B cell (primary cell): ENCODE results near the gene SIRT1. TPM values are rescaled to one million over a fixed set of nuclear protein-coding genes. Genes with fewer than 3 reads are reported as not detected.
A peak's percentile ranks its signal among the peaks of the same experiment; 100 is the strongest.

ENCODE experiments used
- ATAC-seq: fragments of 200-7000 bp; cut with Tn5 transposase; one replicate; pipeline ENCODE4 v1.10.0; 2021; ENCODE audit warnings: low read depth, mild to moderate bottlenecking, moderate number of reproducible peaks, moderate library complexity
- CTCF ChIA-PET: fragments of 350-600 bp; sonication (Branson Sonifier 250); formaldehyde crosslinking; loops from one replicate; lab custom pipeline; 2021; ENCODE audit warnings: antibody characterized with exemption, inconsistent platforms; lab: Charles Lee
- POLR2A ChIA-PET: fragments of 350-600 bp; sonication (Branson Sonifier 250); formaldehyde crosslinking; loops from one replicate; lab custom pipeline; 2021; ENCODE audit warnings: antibody characterized with exemption; lab: Charles Lee
- DNase-seq: peaks from one replicate; pipeline ENCODE4 v3.0.0; 2013
- H2AFZ ChIP-seq: 2 replicates; pipeline ENCODE4 v1.6.1; 2012; ENCODE audit warnings: mild to moderate bottlenecking, low read depth, low read length; ENCODE audit not compliant: insufficient read depth, poor library complexity, severe bottlenecking
- H3K27ac ChIP-seq, 2 donors: 1 replicate in 1 of 2; 2 replicates in 1 of 2; pipeline ENCODE4 v1.5.1; 2012 to 2013; ENCODE audit warnings: low read length in 2 of 2, mild to moderate bottlenecking in 2 of 2, moderate library complexity in 1 of 2
- H3K27me3 ChIP-seq, 4 experiments: fragments of 200-600 bp in 1 of 4; sonication (generic) in 1 of 4; replicated peaks in 1 of 4; 1 replicate in 2 of 4; 2 replicates in 2 of 4; pipeline versions ENCODE4 v1.6.1 to v1.7.0; 2013 to 2016; ENCODE audit warnings: low read length in 3 of 4, mild to moderate bottlenecking in 2 of 4, mixed read lengths in 1 of 4, moderate library complexity in 1 of 4; ENCODE audit not compliant: insufficient read depth in 4 of 4, control insufficient read depth in 3 of 4; ENCODE audit errors: control extremely low read depth in 1 of 4
- H3K36me3 ChIP-seq, 2 experiments: replicated peaks in 1 of 2; 1 replicate in 1 of 2; 2 replicates in 1 of 2; pipeline versions ENCODE4 v1.6.1 to v1.7.1; 2013; ENCODE audit warnings: low read length in 1 of 2; ENCODE audit not compliant: insufficient read depth in 2 of 2, control insufficient read depth in 1 of 2; ENCODE audit errors: control extremely low read depth in 1 of 2, extremely low read depth in 1 of 2
- H3K4me1 ChIP-seq, 2 donors: fragments of 200-600 bp in 1 of 2; sonication (generic) in 1 of 2; 1 replicate in 1 of 2; 2 replicates in 1 of 2; pipeline versions ENCODE4 v1.5.1 to v1.6.1; 2013 to 2017; ENCODE audit warnings: low read length in 2 of 2; ENCODE audit not compliant: control insufficient read depth in 2 of 2, insufficient read depth in 2 of 2
- H3K4me2 ChIP-seq: replicated peaks from 2 replicates; pipeline ENCODE3; 2012; ENCODE audit warnings: mild to moderate bottlenecking, low read depth, low read length; ENCODE audit not compliant: poor library complexity, severe bottlenecking
- H3K4me3 ChIP-seq, 5 experiments: fragments of 200-600 bp in 1 of 5; sonication (generic) in 1 of 5; 1 replicate in 3 of 5; 2 replicates in 2 of 5; pipeline versions ENCODE4 v1.5.1 to v1.7.0; 2011 to 2016; ENCODE audit warnings: low read length in 4 of 5, mild to moderate bottlenecking in 4 of 5, low read depth in 2 of 5, control low read depth in 1 of 5, moderate library complexity in 1 of 5; ENCODE audit not compliant: insufficient read depth in 1 of 5; ENCODE audit errors: control extremely low read depth in 1 of 5, extremely low read depth in 1 of 5
- H3K79me2 ChIP-seq: fragments of 200-600 bp; sonication (generic); one replicate; pipeline ENCODE4 v1.6.0; 2016; ENCODE audit warnings: low read length; ENCODE audit not compliant: control insufficient read depth, insufficient read depth
- H3K9ac ChIP-seq: fragments of 200-600 bp; sonication (generic); 2 replicates; pipeline ENCODE4 v1.6.1; 2017; ENCODE audit warnings: mild to moderate bottlenecking, low read length, moderate library complexity
- H3K9me3 ChIP-seq, 3 donors: one replicate each; pipeline versions ENCODE4 v1.6.1 to v1.7.1; 2013; ENCODE audit warnings: low read length in 2 of 3; ENCODE audit not compliant: control insufficient read depth in 2 of 3, insufficient read depth in 1 of 3; ENCODE audit errors: control extremely low read depth in 1 of 3
- H4K20me1 ChIP-seq: 2 replicates; pipeline ENCODE4 v1.6.0; 2012; ENCODE audit warnings: mild to moderate bottlenecking, low read length; ENCODE audit not compliant: insufficient read depth, control insufficient read depth, poor library complexity, severe bottlenecking
- H3K27ac Mint-ChIP-seq: one replicate; pipeline ENCODE4 v1.8.0; 2021; ENCODE audit warnings: mixed read lengths
- H3K27me3 Mint-ChIP-seq: one replicate; pipeline ENCODE4 v1.8.0; 2021; ENCODE audit warnings: mixed read lengths
- H3K4me1 Mint-ChIP-seq: one replicate; pipeline ENCODE4 v1.8.0; 2021; ENCODE audit warnings: mixed read lengths
- H3K4me3 Mint-ChIP-seq: one replicate; pipeline ENCODE4 v1.8.0; 2021; ENCODE audit warnings: mixed read lengths
- H3K9me3 Mint-ChIP-seq: one replicate; pipeline ENCODE4 v1.8.0; 2022; ENCODE audit warnings: mixed read lengths; ENCODE audit not compliant: insufficient read depth
- EZH2 ChIP-seq: IDR thresholded peaks from 2 replicates; pipeline ENCODE4 v1.6.1; 2012; ENCODE audit warnings: borderline replicate concordance, low read depth, mild to moderate bottlenecking, moderate library complexity, low read length; ENCODE audit not compliant: insufficient read depth, poor library complexity, severe bottlenecking
- WGBS: methylation state at CpG from one replicate; pipeline ENCODE4 v1.1.5; 2013; ENCODE audit warnings: missing lambda C conversion rate; ENCODE audit not compliant: insufficient coverage; 5-methylcytosine and 5-hydroxymethylcytosine counted together
- intact Hi-C: fragments of 100-400 bp; cut with micrococcal nuclease; formaldehyde crosslinking; loops from one replicate; pipeline ENCODE4 v1.10.0; 2022
- polyA plus RNA-seq: library from polyadenylated mRNA; depleted of rRNA; stranded (reverse); fragments of >200 nt; gene quantifications from 2 replicates; pipeline ENCODE4 v1.2.3, GENCODE V29; 2012
- total RNA-seq, 2 donors: library from RNA; stranded (reverse); fragments of 120-200 nt in 1 of 2; gene quantifications; 1 replicate in 1 of 2; 2 replicates in 1 of 2; pipeline versions ENCODE4 v1.2.3 to v1.2.4, GENCODE V29; 2013 to 2022
- TF ChIP-seq, protein P1 (sequence below): fragments of 200-600 bp; IDR thresholded peaks from one replicate; pipeline ENCODE4 v1.8.0; 2022; ENCODE audit warnings: antibody characterized with exemption, mild to moderate bottlenecking

Gene SIRT1
- total and polyA plus RNA-seq, 2 donors (not counting 1 experiment from before 2014, with no cell fraction given): 14.4 to 67.8 TPM

DNA sequence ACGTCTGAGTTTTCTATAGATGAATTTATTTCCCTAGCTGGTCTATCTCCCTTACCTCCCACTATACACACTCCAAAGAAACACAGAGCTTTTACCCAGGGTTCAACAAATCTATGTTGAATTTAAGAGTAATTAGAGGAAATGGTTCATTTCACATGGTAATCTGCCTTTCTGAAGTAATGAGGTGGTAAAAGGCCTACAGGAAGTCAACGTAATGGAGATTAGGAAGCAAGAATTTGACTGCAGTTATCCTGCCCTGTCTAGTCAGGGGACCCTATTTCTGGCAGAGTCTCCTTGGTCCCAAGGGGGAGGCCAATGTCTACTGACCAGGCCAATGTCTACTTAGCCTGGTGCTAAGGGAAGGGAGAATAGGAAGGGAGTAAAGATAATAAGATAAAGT lies 21.4 kb upstream of the SIRT1 start:
- no peaks in the 10 kb centered on the region for H3K27me3 ChIP-seq
- H4K20me1 ChIP-seq: no peaks in the 10 kb centered on the region
- no peaks in the 10 kb centered on the region for H3K9me3 ChIP-seq
- Mint-ChIP-seq H3K9me3 (no peaks in the 10 kb centered on the region), H3K4me1 (peaks cover 19% of the 10 kb centered on the region), H3K4me3 (no peak overlapping the region), H3K27me3 (no peaks in the 10 kb centered on the region), H3K27ac (no peak overlapping the region)
- no peak overlapping the region for H3K9ac ChIP-seq
- DNase-seq: no peak
- TF ChIP-seq EZH2: no peak
- TF ChIP-seq, protein P1, sequence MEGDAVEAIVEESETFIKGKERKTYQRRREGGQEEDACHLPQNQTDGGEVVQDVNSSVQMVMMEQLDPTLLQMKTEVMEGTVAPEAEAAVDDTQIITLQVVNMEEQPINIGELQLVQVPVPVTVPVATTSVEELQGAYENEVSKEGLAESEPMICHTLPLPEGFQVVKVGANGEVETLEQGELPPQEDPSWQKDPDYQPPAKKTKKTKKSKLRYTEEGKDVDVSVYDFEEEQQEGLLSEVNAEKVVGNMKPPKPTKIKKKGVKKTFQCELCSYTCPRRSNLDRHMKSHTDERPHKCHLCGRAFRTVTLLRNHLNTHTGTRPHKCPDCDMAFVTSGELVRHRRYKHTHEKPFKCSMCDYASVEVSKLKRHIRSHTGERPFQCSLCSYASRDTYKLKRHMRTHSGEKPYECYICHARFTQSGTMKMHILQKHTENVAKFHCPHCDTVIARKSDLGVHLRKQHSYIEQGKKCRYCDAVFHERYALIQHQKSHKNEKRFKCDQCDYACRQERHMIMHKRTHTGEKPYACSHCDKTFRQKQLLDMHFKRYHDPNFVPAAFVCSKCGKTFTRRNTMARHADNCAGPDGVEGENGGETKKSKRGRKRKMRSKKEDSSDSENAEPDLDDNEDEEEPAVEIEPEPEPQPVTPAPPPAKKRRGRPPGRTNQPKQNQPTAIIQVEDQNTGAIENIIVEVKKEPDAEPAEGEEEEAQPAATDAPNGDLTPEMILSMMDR: no peak
- no peak overlapping the region for H3K4me2 ChIP-seq
- 67% methylated on average over 1 of the region's 2 CpGs for WGBS
- H2AFZ ChIP-seq: no peak overlapping the region
- no peak for ATAC-seq
- ChIA-PET CTCF (interaction anchor here (0.7 to 1.9 kb wide), 2 partner anchors 293 to 1013 kb away, joined by 3 to 4 read pairs; no protein-coding TSS in a partner anchor), POLR2A (no interaction called here)
- no peak overlapping the region for H3K4me3 ChIP-seq
- intact Hi-C loops: no loop called here
- peaks cover 15 to 17% of the 10 kb centered on the region in 2 donors for H3K4me1 ChIP-seq
- H3K79me2 ChIP-seq: no peaks in the 10 kb centered on the region
- H3K27ac ChIP-seq: no peak overlapping the region
- H3K36me3 ChIP-seq: no peaks in the 10 kb centered on the region

DNA sequence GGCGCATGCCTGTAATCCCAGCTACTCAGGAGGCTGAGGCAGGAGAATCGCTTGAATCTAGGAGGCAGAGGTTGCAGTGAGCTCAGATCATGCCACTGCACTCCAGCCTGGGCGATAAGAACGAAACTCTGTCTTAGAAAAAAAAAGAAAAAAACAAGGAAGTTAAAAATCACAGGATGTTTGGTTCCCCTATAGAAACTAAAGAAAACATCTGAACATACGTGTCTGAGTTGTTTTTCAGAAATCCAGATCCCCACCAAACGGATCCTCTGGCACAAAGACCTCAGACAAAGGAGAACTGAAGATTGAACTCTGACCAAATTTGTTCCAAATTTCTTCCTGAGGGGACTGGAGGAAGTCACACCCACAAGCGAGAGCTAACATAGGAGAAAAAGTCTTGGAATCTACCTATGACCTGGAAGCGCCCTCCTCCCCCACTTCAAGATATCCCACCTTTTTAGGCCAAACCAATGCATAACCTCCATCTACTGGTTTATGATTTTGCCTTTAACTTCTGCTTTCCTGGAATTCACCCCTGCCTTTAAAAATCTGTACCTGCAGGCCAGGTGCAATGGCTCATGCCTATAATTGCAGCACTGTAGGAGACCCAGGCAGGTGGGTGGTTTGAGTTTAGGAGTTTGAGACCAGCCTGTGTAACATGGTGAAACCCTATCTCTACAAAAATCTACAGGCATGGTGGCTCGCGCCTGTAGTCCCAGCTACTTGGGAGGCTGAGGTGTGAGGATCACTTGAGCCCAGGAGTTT lies 19.7 kb upstream of the SIRT1 start:
- peak; percentile 47 for DNase-seq
- ChIA-PET POLR2A (no interaction called here), CTCF (interaction anchor here (1.9 kb wide), 1 partner anchor 10 kb away, joined by 8 read pairs; no protein-coding TSS in a partner anchor)
- no peaks in the 10 kb centered on the region for H3K79me2 ChIP-seq
- H3K36me3 ChIP-seq: no peaks in the 10 kb centered on the region
- TF ChIP-seq, protein P1: no peak
- no peak for TF ChIP-seq EZH2
- H3K9ac ChIP-seq: no peak overlapping the region
- intact Hi-C loops: no loop called here
- peaks cover 15 to 17% of the 10 kb centered on the region in 2 donors for H3K4me1 ChIP-seq
- H3K27me3 ChIP-seq: no peaks in the 10 kb centered on the region
- Mint-ChIP-seq H3K27ac (peak overlapping the region; percentile 89), H3K27me3 (no peaks in the 10 kb centered on the region), H3K4me3 (peak overlapping the region; percentile 57), H3K4me1 (peaks cover 19% of the 10 kb centered on the region), H3K9me3 (no peaks in the 10 kb centered on the region)
- no peaks in the 10 kb centered on the region for H3K9me3 ChIP-seq
- no peak overlapping the region for H3K4me3 ChIP-seq
- peak; percentile 49 for ATAC-seq
- H3K27ac ChIP-seq: peak overlapping the region; percentile 1 to 59
- H2AFZ ChIP-seq: peak overlapping the region; percentile 41
- 29% methylated on average over 2 of the region's 10 CpGs for WGBS
- no peaks in the 10 kb centered on the region for H4K20me1 ChIP-seq
- peak overlapping the region; percentile 51 for H3K4me2 ChIP-seq
